Activated CD8-positive, alpha-beta memory T cell treated with anti-CD3 and anti-CD28 coated beads, Interleukin-2, amount 50 U/mL, for 24 hours (primary cell): ENCODE results near the gene USP37.

Source experiments
- DNase-seq: peaks from one replicate; pipeline ENCODE4 v3.0.0-alpha.2; 2020; ENCODE audit errors: extremely low read depth

Gene USP37

GRCh38 chr2:218431878-218432277 lies 136.3 kb downstream of the USP37 start:
- no peak for DNase-seq

DNA sequence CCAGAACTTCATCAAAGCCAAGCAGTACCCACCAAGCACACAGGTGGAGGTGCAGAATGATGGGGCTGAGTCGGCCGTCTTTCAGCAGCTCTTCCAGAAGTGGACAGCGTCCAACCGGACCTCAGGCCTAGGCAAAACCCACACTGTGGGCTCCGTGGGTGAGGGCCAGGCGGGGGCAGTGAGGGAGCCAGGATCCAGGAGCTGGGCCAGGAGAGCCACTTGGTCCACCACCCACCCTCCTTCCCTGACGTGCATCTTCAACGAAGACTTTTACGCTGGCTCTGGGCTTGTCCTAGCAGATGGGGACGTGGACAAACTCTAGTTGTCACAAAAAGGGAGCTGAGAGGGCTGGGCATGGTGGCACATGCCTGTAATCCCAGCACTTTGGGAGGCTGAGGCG lies 137.4 kb downstream of the USP37 start:
- no peak for DNase-seq

DNA sequence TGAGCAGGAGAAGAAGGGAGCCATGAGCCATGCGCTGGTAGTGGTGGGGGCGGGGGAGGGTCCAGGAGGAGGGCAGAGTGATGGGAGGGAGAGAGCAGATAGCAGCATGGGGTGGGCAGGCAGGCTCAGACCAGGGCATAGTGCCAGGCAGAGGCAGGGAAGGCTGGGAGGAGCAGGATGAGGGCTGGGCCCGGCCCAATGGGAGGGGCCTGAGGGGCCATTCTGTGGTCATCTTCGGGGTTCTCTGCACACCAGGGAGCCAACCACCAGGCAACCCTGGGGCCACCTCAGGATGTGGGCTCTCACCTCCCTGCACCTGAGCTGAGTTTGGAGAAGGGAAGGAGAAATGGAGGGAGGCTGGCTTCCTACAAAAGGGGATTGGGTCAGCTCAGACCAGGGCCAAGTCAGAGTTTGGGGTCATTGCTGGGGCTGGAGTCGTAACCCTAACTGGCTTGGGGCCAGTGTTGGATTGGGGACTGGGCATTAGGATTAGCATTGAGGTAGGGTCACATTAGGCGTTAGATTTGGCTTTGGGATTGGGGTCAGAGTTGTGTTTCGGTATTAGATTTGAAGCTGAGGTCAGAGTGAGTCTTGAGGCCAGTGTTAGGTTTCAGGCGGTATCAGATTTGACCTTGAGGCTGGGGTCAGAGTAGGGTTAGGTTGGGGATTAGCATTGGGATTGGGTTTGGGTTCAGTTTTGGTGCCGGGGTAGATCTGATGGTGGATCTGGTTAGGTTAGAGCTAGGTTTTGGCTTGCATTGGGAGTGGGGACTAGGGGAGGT lies 138.0 kb downstream of the USP37 start:
- no peak for DNase-seq

DNA sequence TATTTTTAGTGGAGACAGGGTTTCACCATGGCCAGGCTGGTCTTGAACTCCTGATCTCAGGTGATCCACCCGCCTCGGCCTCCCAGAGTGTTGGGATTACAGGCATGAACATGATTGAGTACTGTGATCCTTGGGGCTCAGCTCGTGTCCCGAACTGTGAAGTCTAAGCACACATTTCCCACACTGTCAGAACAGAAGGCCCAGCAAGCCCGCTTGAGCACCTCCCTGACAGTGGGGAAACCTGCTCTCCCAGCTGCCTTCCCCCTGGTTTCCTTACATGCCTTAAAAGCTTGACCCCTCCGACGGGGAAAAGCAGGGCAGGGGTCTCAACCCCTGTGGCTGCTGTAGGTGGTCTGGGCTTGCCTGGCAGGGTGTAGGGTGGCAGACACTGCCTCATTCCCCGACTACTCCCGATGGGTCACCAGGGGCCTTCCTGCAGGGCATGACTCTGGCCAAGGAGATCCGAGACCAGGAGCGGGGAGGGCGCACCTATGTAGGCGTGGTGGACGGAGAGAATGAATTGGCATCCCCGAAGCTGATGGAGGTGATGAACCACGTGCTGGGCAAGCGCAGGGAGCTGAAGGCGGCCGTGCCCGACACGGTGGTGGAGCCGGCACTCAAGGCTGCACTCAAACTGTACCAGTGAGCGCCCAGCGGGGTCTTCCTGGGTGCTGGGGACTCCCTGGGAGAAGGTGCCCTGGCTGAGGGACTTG lies 139.1 kb downstream of the USP37 start:
- DNase-seq: no peak

- no peak for DNase-seq
These were observed 140.4 kb downstream of the USP37 start for GRCh38 chr2:218427741-218428140.

GRCh38 chr2:218425531-218425930 lies 142.6 kb downstream of the USP37 start:
- no peak for DNase-seq

DNA sequence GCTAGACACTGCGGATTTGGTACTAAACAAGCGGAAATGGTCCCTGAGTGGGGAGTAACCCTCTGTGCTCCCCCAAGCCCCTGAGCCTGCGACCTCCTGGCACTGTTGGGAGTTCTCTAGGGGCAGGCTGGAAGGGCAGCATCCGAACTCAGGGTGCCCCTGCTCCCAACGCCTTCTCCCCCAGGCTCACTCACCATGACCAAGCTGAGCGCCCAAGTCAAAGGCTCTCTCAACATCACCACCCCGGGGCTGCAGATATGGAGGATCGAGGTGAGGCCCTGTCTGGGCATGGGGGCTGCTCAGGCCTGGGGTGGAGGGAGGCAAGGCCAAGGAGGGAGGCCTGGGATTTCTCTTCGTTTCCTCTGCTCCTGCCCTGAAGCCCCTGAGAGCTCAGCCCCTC lies 144.6 kb downstream of the USP37 start:
- DNase-seq: no peak

GRCh38 chr2:218422403-218423086 lies 145.6 kb downstream of the USP37 start:
- DNase-seq: no peak

GRCh38 chr2:218421027-218421426 lies 147.1 kb downstream of the USP37 start:
- DNase-seq: no peak

DNA sequence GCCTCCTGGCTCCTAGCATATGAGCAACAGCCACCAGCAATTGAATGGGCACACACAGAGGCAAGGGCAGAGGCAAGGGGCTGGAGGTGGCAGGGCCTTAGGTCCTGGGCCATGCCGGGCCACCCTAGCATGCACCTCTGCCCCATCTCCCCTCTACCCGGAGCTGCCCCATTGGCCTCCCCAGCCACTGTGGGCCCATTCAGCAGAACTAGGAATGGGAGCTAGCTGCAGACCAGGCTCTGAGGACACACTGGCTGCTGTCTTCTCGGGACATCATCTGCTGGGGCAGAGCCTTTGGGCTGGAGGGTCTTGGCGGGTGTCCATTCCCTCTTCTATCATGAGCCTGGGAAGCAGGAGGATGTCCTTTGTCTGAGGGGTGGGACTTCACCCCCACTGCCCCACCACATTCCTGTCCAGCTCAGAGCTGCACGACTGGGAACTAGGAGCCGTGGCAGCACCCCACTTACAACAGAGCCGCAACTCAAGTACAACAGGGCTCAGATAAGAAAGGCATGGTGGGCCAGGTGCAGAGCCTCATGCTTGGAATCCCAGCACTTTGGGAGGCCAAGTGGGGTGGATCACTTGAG lies 148.4 kb downstream of the USP37 start:
- no peak for DNase-seq

DNA sequence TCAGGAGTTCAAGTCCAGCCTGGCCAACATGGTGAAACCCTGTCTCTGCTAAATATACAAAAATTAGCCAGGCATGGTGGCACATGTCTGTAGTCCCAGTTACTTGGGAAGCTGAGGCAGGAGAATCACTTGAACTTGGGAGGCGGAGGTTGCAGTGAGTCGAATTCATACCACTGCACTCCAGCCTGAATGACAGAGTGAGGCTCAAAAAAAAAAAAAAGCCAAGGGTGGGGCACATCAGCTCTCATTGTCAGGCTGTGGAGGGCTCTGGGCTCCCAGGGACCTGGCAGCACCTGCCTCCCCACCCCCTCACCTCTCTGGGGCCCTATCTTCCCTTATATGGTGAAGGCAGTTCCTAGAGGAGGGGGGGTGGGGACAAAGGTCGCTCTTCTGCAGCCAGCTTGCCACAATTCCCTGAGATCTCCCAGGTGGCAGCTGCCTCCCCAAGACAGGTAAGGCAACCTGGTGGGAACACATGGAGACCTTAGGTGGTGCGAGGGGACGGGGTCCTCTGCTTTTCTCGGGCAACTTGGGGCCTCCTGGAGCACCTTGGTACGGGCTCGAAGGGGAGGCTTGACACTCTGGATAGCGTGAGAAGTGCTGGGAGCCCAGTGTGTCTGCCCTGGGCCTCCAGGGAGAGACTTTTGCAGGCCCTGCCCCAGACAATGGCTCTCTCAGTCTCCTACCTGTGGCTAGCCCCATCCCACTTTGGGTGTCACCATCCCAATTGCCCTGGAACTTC lies 149.3 kb downstream of the USP37 start, which contains the start of gene VIL1:
TSS of gene VIL1 (plus strand) at position 407 of the 742 bp plus-strand sequence. CDS start 4,656 bp downstream, outside the sequence.
- no peak for DNase-seq

- no peak for DNase-seq
These were observed 149.8 kb downstream of the USP37 start for GRCh38 chr2:218418321-218418716.

GRCh38 chr2:218407717-218408116 lies 160.4 kb downstream of the USP37 start:
- no peak for DNase-seq

- DNase-seq: no peak
These were observed 161.1 kb downstream of the USP37 start for GRCh38 chr2:218406949-218407618.

GRCh38 chr2:218406209-218406948 lies 161.8 kb downstream of the USP37 start:
- peak; percentile 82 for DNase-seq

- no peak for DNase-seq
These were observed 162.4 kb downstream of the USP37 start for GRCh38 chr2:218405746-218406208.

- no peak for DNase-seq
These were observed 162.9 kb downstream of the USP37 start for GRCh38 chr2:218405086-218405745.

DNA sequence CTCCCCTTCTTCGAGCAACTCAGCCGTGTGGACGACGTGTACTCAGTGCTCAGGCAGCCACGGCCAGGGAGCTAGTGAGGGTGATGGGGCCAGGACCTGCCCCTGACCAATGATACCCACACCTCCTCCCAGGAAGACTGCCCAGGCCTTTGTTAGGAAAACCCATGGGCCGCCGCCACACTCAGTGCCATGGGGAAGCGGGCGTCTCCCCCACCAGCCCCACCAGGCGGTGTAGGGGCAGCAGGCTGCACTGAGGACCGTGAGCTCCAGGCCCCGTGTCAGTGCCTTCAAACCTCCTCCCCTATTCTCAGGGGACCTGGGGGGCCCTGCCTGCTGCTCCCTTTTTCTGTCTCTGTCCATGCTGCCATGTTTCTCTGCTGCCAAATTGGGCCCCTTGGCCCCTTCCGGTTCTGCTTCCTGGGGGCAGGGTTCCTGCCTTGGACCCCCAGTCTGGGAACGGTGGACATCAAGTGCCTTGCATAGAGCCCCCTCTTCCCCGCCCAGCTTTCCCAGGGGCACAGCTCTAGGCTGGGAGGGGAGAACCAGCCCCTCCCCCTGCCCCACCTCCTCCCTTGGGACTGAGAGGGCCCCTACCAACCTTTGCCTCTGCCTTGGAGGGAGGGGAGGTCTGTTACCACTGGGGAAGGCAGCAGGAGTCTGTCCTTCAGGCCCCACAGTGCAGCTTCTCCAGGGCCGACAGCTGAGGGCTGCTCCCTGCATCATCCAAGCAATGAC lies 163.6 kb downstream of the USP37 start:
- no peak for DNase-seq

GRCh38 chr2:218403810-218404209 lies 164.3 kb downstream of the USP37 start:
- DNase-seq: no peak
